Measurements from ENCODE around the gene GCSAM.

GCSAM gene

GRCh38 chr3:112132975-112133448, at the start of gene GCSAM:
TSS of gene GCSAM (minus strand) at chr3:112133248. CDS start at chr3:112133120, 128 bp downstream.
- peaks cover 11% of the 10 kb centered on the region for H3K36me3 Mint-ChIP-seq (ENCODE audit: low read depth)
- peak within 1 kb of the TSS; percentile 95 for H3K27ac Mint-ChIP-seq
- peaks cover 73% of the 10 kb centered on the region for H3K4me1 Mint-ChIP-seq (ENCODE audit: low read depth)
- H3K9me3 Mint-ChIP-seq = no peaks in the 10 kb centered on the region
- H3K4me3 Mint-ChIP-seq = peak within 1 kb of the TSS; percentile 92
- H3K27me3 Mint-ChIP-seq (ENCODE audit: low read depth) = no peaks in the 10 kb centered on the region

- H3K4me1 Mint-ChIP-seq (ENCODE audit: low read depth) = no peaks in the 10 kb centered on the region
- H3K27me3 Mint-ChIP-seq (ENCODE audit: low read depth) = no peaks in the 10 kb centered on the region
- no peaks in the 10 kb centered on the region for H3K36me3 Mint-ChIP-seq (ENCODE audit: low read depth)
- H3K4me3 Mint-ChIP-seq = no peak overlapping the region
- peaks cover 3% of the 10 kb centered on the region for H3K9me3 Mint-ChIP-seq
- H3K27ac Mint-ChIP-seq = no peak overlapping the region
Measured at GRCh38 chr3:112175646-112176045, 42.6 kb upstream of the GCSAM start.

- Mint-ChIP-seq H3K36me3 (ENCODE audit: low read depth) (no peaks in the 10 kb centered on the region), H3K4me3 (no peak overlapping the region), H3K4me1 (ENCODE audit: low read depth) (no peaks in the 10 kb centered on the region), H3K27me3 (ENCODE audit: low read depth) (no peaks in the 10 kb centered on the region), H3K27ac (no peak overlapping the region), H3K9me3 (peaks cover 3% of the 10 kb centered on the region)
Measured at GRCh38 chr3:112175037-112175436, 42.0 kb upstream of the GCSAM start.

GRCh38 chr3:112171144-112171543, 38.1 kb upstream of the GCSAM start:
- Mint-ChIP-seq H3K4me3 (no peak overlapping the region), H3K27me3 (ENCODE audit: low read depth) (no peaks in the 10 kb centered on the region), H3K27ac (no peak overlapping the region), H3K4me1 (ENCODE audit: low read depth) (no peaks in the 10 kb centered on the region), H3K9me3 (peaks cover 3% of the 10 kb centered on the region), H3K36me3 (ENCODE audit: low read depth) (no peaks in the 10 kb centered on the region)

- no peaks in the 10 kb centered on the region for H3K4me1 Mint-ChIP-seq (ENCODE audit: low read depth)
- peaks cover 7% of the 10 kb centered on the region for H3K9me3 Mint-ChIP-seq
- H3K27ac Mint-ChIP-seq = no peak overlapping the region
- H3K4me3 Mint-ChIP-seq = no peak overlapping the region
- no peaks in the 10 kb centered on the region for H3K36me3 Mint-ChIP-seq (ENCODE audit: low read depth)
- peaks cover under 1% of the 10 kb centered on the region for H3K27me3 Mint-ChIP-seq (ENCODE audit: low read depth)
Measured at GRCh38 chr3:112170046-112170445, 37.0 kb upstream of the GCSAM start.

GRCh38 chr3:112167758-112168157, 34.7 kb upstream of the GCSAM start:
- no peak overlapping the region for H3K27ac Mint-ChIP-seq
- H3K36me3 Mint-ChIP-seq (ENCODE audit: low read depth) = no peaks in the 10 kb centered on the region
- peaks cover 14% of the 10 kb centered on the region for H3K9me3 Mint-ChIP-seq
- H3K4me3 Mint-ChIP-seq = no peak overlapping the region
- no peaks in the 10 kb centered on the region for H3K4me1 Mint-ChIP-seq (ENCODE audit: low read depth)
- peaks cover 3% of the 10 kb centered on the region for H3K27me3 Mint-ChIP-seq (ENCODE audit: low read depth)

GRCh38 chr3:112149136-112149535, 16.1 kb upstream of the GCSAM start:
- no peak overlapping the region for H3K4me3 Mint-ChIP-seq
- H3K36me3 Mint-ChIP-seq (ENCODE audit: low read depth) = peaks cover 16% of the 10 kb centered on the region

GRCh38 chr3:112143689-112144088, 10.6 kb upstream of the GCSAM start:
- Mint-ChIP-seq H3K27ac (peak overlapping the region; percentile 42), H3K9me3 (peaks cover 47% of the 10 kb centered on the region), H3K36me3 (ENCODE audit: low read depth) (peaks cover 16% of the 10 kb centered on the region), H3K27me3 (ENCODE audit: low read depth) (no peaks in the 10 kb centered on the region), H3K4me1 (ENCODE audit: low read depth) (peaks cover 7% of the 10 kb centered on the region), H3K4me3 (peak overlapping the region; percentile 12)

More at GRCh38 chr3:112149136-112149535, 16.1 kb upstream of the GCSAM start:
- H3K27me3 Mint-ChIP-seq (ENCODE audit: low read depth) = no peaks in the 10 kb centered on the region
- no peaks in the 10 kb centered on the region for H3K4me1 Mint-ChIP-seq (ENCODE audit: low read depth)
- H3K27ac Mint-ChIP-seq = no peak overlapping the region
- H3K9me3 Mint-ChIP-seq = peaks cover 47% of the 10 kb centered on the region

GRCh38 chr3:112143251-112143650, 10.2 kb upstream of the GCSAM start:
- Mint-ChIP-seq H3K4me1 (ENCODE audit: low read depth) (peaks cover 7% of the 10 kb centered on the region), H3K27me3 (ENCODE audit: low read depth) (no peaks in the 10 kb centered on the region), H3K27ac (peak overlapping the region; percentile 42), H3K9me3 (peaks cover 43% of the 10 kb centered on the region), H3K4me3 (peak overlapping the region; percentile 12), H3K36me3 (ENCODE audit: low read depth) (peaks cover 16% of the 10 kb centered on the region)

GRCh38 chr3:112141293-112141692, 8.2 kb upstream of the GCSAM start:
- peaks cover 25% of the 10 kb centered on the region for H3K9me3 Mint-ChIP-seq
- H3K27me3 Mint-ChIP-seq (ENCODE audit: low read depth) = no peaks in the 10 kb centered on the region
- no peak overlapping the region for H3K27ac Mint-ChIP-seq
- no peak overlapping the region for H3K4me3 Mint-ChIP-seq
- H3K4me1 Mint-ChIP-seq (ENCODE audit: low read depth) = peaks cover 13% of the 10 kb centered on the region
- peaks cover 12% of the 10 kb centered on the region for H3K36me3 Mint-ChIP-seq (ENCODE audit: low read depth)

- Mint-ChIP-seq H3K27me3 (ENCODE audit: low read depth) (no peaks in the 10 kb centered on the region), H3K36me3 (ENCODE audit: low read depth) (peaks cover 5% of the 10 kb centered on the region), H3K4me3 (no peak overlapping the region), H3K27ac (no peak overlapping the region), H3K4me1 (ENCODE audit: low read depth) (peaks cover 20% of the 10 kb centered on the region), H3K9me3 (peaks cover 18% of the 10 kb centered on the region)
Measured at GRCh38 chr3:112140584-112140983, 7.5 kb upstream of the GCSAM start.

GRCh38 chr3:112138219-112138969, 5.3 kb upstream of the GCSAM start:
- H3K4me3 Mint-ChIP-seq = no peak overlapping the region
- no peak overlapping the region for H3K27ac Mint-ChIP-seq
- H3K36me3 Mint-ChIP-seq (ENCODE audit: low read depth) = no peaks in the 10 kb centered on the region
- peaks cover 37% of the 10 kb centered on the region for H3K4me1 Mint-ChIP-seq (ENCODE audit: low read depth)
- no peaks in the 10 kb centered on the region for H3K27me3 Mint-ChIP-seq (ENCODE audit: low read depth)
- peaks cover 6% of the 10 kb centered on the region for H3K9me3 Mint-ChIP-seq

GRCh38 chr3:112137781-112138180, 4.7 kb upstream of the GCSAM start:
- H3K4me1 Mint-ChIP-seq (ENCODE audit: low read depth) = peaks cover 40% of the 10 kb centered on the region
- H3K27me3 Mint-ChIP-seq (ENCODE audit: low read depth) = no peaks in the 10 kb centered on the region
- H3K4me3 Mint-ChIP-seq = no peak overlapping the region
- H3K36me3 Mint-ChIP-seq (ENCODE audit: low read depth) = peaks cover 2% of the 10 kb centered on the region
- no peak overlapping the region for H3K27ac Mint-ChIP-seq
- no peaks in the 10 kb centered on the region for H3K9me3 Mint-ChIP-seq

- H3K4me3 Mint-ChIP-seq = no peak overlapping the region
- no peak overlapping the region for H3K27ac Mint-ChIP-seq
- H3K4me1 Mint-ChIP-seq (ENCODE audit: low read depth) = peaks cover 45% of the 10 kb centered on the region
- H3K36me3 Mint-ChIP-seq (ENCODE audit: low read depth) = peaks cover 2% of the 10 kb centered on the region
- no peaks in the 10 kb centered on the region for H3K9me3 Mint-ChIP-seq
- H3K27me3 Mint-ChIP-seq (ENCODE audit: low read depth) = no peaks in the 10 kb centered on the region
Measured at GRCh38 chr3:112136959-112137693, 4.1 kb upstream of the GCSAM start.

- H3K4me3 Mint-ChIP-seq = no peak overlapping the region
- no peaks in the 10 kb centered on the region for H3K27me3 Mint-ChIP-seq (ENCODE audit: low read depth)
- H3K27ac Mint-ChIP-seq = no peak overlapping the region
Measured at GRCh38 chr3:112136046-112136445, 3.0 kb upstream of the GCSAM start.

More at GRCh38 chr3:112136046-112136445, 3.0 kb upstream of the GCSAM start:
- Mint-ChIP-seq H3K4me1 (ENCODE audit: low read depth) (peaks cover 46% of the 10 kb centered on the region), H3K9me3 (no peaks in the 10 kb centered on the region), H3K36me3 (ENCODE audit: low read depth) (peaks cover 4% of the 10 kb centered on the region)
